ENCODE measurements around the gene CUTA.

The CUTA gene

GRCh38 chr6:33420491-33421343 lies 2.8 kb upstream of the CUTA start:
- no peak for DNase-seq

GRCh38 chr6:33419580-33420490 lies 1.9 kb upstream of the CUTA start, which contains the start of gene SYNGAP1:
SYNGAP1 (plus strand) TSS chr6:33420065; CDS start chr6:33420265, 200 bp downstream.
- DNase-seq: peak; percentile 43

- DNase-seq: peak; percentile 68
These were observed 884 bp upstream of the CUTA start for GRCh38 chr6:33418690-33419291.

- DNase-seq: no peak
These were observed 592 bp downstream of the CUTA start for GRCh38 chr6:33417128-33417902.

GRCh38 chr6:33416386-33417127 lies 1.4 kb downstream of the CUTA start:
- peak; percentile 58 for DNase-seq

GRCh38 chr6:33415831-33416230 lies 2.1 kb downstream of the CUTA start:
- no peak for DNase-seq

GRCh38 chr6:33414592-33415271 lies 3.2 kb downstream of the CUTA start:
- no peak for DNase-seq

GRCh38 chr6:33413241-33414120 lies 4.4 kb downstream of the CUTA start:
- DNase-seq: no peak

GRCh38 chr6:33412140-33413009 lies 5.5 kb downstream of the CUTA start:
- DNase-seq: no peak

- no peak for DNase-seq
These were observed 6.3 kb downstream of the CUTA start for GRCh38 chr6:33411632-33412005.

GRCh38 chr6:33410711-33411631 lies 6.9 kb downstream of the CUTA start, which contains the start of gene PHF1:
PHF1 (plus strand) TSS chr6:33411014; CDS start chr6:33412264, 1,250 bp downstream.
- no peak for DNase-seq

GRCh38 chr6:33410050-33410710 lies 7.7 kb downstream of the CUTA start:
- peak; percentile 97 for DNase-seq

- DNase-seq: no peak
These were observed 10.7 kb downstream of the CUTA start for GRCh38 chr6:33407132-33407718.

GRCh38 chr6:33406126-33406525 lies 11.8 kb downstream of the CUTA start:
- DNase-seq: no peak

- no peak for DNase-seq
These were observed 12.4 kb downstream of the CUTA start for GRCh38 chr6:33405386-33405940.

- DNase-seq: no peak
These were observed 13.0 kb downstream of the CUTA start for GRCh38 chr6:33404884-33405283.
